WTC11 (cell line): Measurements from ENCODE around the gene RPL12. TPM values are rescaled to one million over a fixed set of nuclear protein-coding genes. Genes with fewer than 3 reads are reported as not detected.

Experiments
- ATAC-seq: fragments of 200-7000 bp; cut with Tn5 transposase; 2 replicates; pipeline ENCODE4 v1.10.0; 2021; ENCODE audit warnings: mild to moderate bottlenecking, moderate library complexity
- CTCF ChIA-PET: fragments of 300-600 bp; sonication (Branson Sonifier 250); formaldehyde crosslinking; loops from one replicate; lab custom pipeline; 2021; ENCODE audit warnings: antibody characterized with exemption; lab: Charles Lee
- POLR2A ChIA-PET: fragments of 350-600 bp; sonication (Branson Sonifier 250); formaldehyde crosslinking; loops from one replicate; lab custom pipeline; 2021; ENCODE audit warnings: antibody characterized with exemption; lab: Charles Lee
- DNase-seq: peaks from one replicate; pipeline ENCODE4 v3.0.0; 2021; ENCODE audit warnings: low spot score
- H3K27ac Mint-ChIP-seq: 2 replicates; pipeline ENCODE4 v1.8.0; 2021; ENCODE audit warnings: mixed read lengths
- H3K27me3 Mint-ChIP-seq: 2 replicates; pipeline ENCODE4 v1.8.0; 2021; ENCODE audit warnings: low read depth, mild to moderate bottlenecking, moderate library complexity, mixed read lengths
- H3K36me3 Mint-ChIP-seq: 2 replicates; pipeline ENCODE4 v1.8.0; 2021; ENCODE audit warnings: mixed read lengths
- H3K4me1 Mint-ChIP-seq: 2 replicates; pipeline ENCODE4 v1.8.0; 2022; ENCODE audit warnings: mixed read lengths
- H3K4me3 Mint-ChIP-seq: 2 replicates; pipeline ENCODE4 v1.8.0; 2021; ENCODE audit warnings: mild to moderate bottlenecking, moderate library complexity, mixed read lengths
- H3K9me3 Mint-ChIP-seq: 2 replicates; pipeline ENCODE4 v1.8.0; 2021; ENCODE audit warnings: mixed read lengths
- CBFB ChIP-seq: sonication (generic); formaldehyde crosslinking; IDR thresholded peaks from 2 replicates; pipeline ENCODE4 v1.8.1; 2022; ENCODE audit warnings: mild to moderate bottlenecking, low read depth, missing genetic modification reagents
- CTCF ChIP-seq: fragments of 200-600 bp; IDR thresholded peaks from 2 replicates; pipeline ENCODE4 v1.8.0; 2022; ENCODE audit warnings: antibody characterized with exemption
- ERG ChIP-seq: fragments of 250-450 bp; sonication (Bioruptor Pico); IDR thresholded peaks from 2 replicates; pipeline ENCODE4 v1.8.0; 2021; ENCODE audit warnings: mild to moderate bottlenecking
- ETV6 ChIP-seq: sonication (generic); formaldehyde crosslinking; IDR thresholded peaks from 2 replicates; pipeline ENCODE4 v1.8.1; 2022; ENCODE audit warnings: mild to moderate bottlenecking, missing genetic modification reagents
- FOXP1 ChIP-seq: sonication (generic); formaldehyde crosslinking; IDR thresholded peaks from 2 replicates; pipeline ENCODE4 v1.8.0; 2022; ENCODE audit warnings: missing genetic modification reagents, mild to moderate bottlenecking, moderate library complexity, borderline replicate concordance
- HMGA2 ChIP-seq: fragments of 250-450 bp; sonication (Bioruptor Pico); IDR thresholded peaks from 2 replicates; pipeline ENCODE4 v1.4.0; 2021; ENCODE audit warnings: mild to moderate bottlenecking, moderate library complexity
- MXD4 ChIP-seq: fragments of 250-450 bp; sonication (Bioruptor Pico); IDR thresholded peaks from 2 replicates; pipeline ENCODE4 v1.8.0; 2021; ENCODE audit warnings: mild to moderate bottlenecking, moderate library complexity, borderline replicate concordance
- NR1H2 ChIP-seq: sonication (generic); formaldehyde crosslinking; IDR thresholded peaks from 2 replicates; pipeline ENCODE4 v1.9.0; 2021; ENCODE audit warnings: mild to moderate bottlenecking, moderate library complexity, missing genetic modification reagents
- OVOL2 ChIP-seq: fragments of 250-450 bp; sonication (Bioruptor Pico); IDR thresholded peaks from 2 replicates; pipeline ENCODE4 v1.9.0; 2021; ENCODE audit warnings: mild to moderate bottlenecking, borderline replicate concordance
- RELA ChIP-seq: sonication (generic); formaldehyde crosslinking; IDR thresholded peaks from 2 replicates; pipeline ENCODE4 v1.8.1; 2022; ENCODE audit warnings: missing genetic modification reagents, mild to moderate bottlenecking, borderline replicate concordance
- STAT6 ChIP-seq: sonication (generic); formaldehyde crosslinking; conservative IDR thresholded peaks from 2 replicates; pipeline ENCODE4 v1.8.1; 2023; ENCODE audit warnings: mild to moderate bottlenecking, low read depth, missing genetic modification reagents, moderate library complexity
- TCF7 ChIP-seq: sonication (generic); formaldehyde crosslinking; IDR thresholded peaks from 2 replicates; pipeline ENCODE4 v1.8.0; 2022; ENCODE audit warnings: mild to moderate bottlenecking, low read depth, missing genetic modification reagents, moderate library complexity
- TEAD1 ChIP-seq: sonication (generic); formaldehyde crosslinking; IDR thresholded peaks from 2 replicates; pipeline ENCODE4 v1.8.0; 2022; ENCODE audit warnings: mild to moderate bottlenecking, missing genetic modification reagents
- ZBTB21 ChIP-seq: sonication (generic); formaldehyde crosslinking; IDR thresholded peaks from 2 replicates; pipeline ENCODE4 v1.8.1; 2023; ENCODE audit warnings: mild to moderate bottlenecking, missing genetic modification reagents, borderline replicate concordance
- ZNF219 ChIP-seq: sonication (generic); formaldehyde crosslinking; IDR thresholded peaks from 2 replicates; pipeline ENCODE4 v1.8.0; 2023; ENCODE audit warnings: missing genetic modification reagents, mild to moderate bottlenecking, borderline replicate concordance
- total RNA-seq: library from RNA; stranded (reverse); gene quantifications from 3 replicates; pipeline ENCODE4 v1.2.3, GENCODE V29; 2021
- TF ChIP-seq, protein P1 (sequence below): fragments of 250-450 bp; sonication (Bioruptor Pico); IDR thresholded peaks from 2 replicates; pipeline ENCODE4 v1.9.0; 2021; ENCODE audit warnings: mild to moderate bottlenecking, borderline replicate concordance
- TF ChIP-seq, protein P2 (sequence below): sonication (generic); formaldehyde crosslinking; IDR thresholded peaks from 2 replicates; pipeline ENCODE4 v1.8.0; 2023; ENCODE audit warnings: missing genetic modification reagents
- TF ChIP-seq, protein P3 (sequence below): sonication (generic); formaldehyde crosslinking; IDR thresholded peaks from 2 replicates; pipeline ENCODE4 v1.8.1; 2022; ENCODE audit warnings: mild to moderate bottlenecking, missing genetic modification reagents, moderate library complexity, borderline replicate concordance
- TF ChIP-seq, protein P4 (sequence below): sonication (generic); formaldehyde crosslinking; IDR thresholded peaks from 2 replicates; pipeline ENCODE4 v1.8.1; 2023; ENCODE audit warnings: mild to moderate bottlenecking, moderate library complexity, missing genetic modification reagents

Gene RPL12
- total RNA-seq, 1 experiment from 2014 or later = 1,902 TPM

GRCh38 chr9:127404631-127405030 lies 46.6 kb downstream of the RPL12 start (continued):
- TF ChIP-seq, protein P1, sequence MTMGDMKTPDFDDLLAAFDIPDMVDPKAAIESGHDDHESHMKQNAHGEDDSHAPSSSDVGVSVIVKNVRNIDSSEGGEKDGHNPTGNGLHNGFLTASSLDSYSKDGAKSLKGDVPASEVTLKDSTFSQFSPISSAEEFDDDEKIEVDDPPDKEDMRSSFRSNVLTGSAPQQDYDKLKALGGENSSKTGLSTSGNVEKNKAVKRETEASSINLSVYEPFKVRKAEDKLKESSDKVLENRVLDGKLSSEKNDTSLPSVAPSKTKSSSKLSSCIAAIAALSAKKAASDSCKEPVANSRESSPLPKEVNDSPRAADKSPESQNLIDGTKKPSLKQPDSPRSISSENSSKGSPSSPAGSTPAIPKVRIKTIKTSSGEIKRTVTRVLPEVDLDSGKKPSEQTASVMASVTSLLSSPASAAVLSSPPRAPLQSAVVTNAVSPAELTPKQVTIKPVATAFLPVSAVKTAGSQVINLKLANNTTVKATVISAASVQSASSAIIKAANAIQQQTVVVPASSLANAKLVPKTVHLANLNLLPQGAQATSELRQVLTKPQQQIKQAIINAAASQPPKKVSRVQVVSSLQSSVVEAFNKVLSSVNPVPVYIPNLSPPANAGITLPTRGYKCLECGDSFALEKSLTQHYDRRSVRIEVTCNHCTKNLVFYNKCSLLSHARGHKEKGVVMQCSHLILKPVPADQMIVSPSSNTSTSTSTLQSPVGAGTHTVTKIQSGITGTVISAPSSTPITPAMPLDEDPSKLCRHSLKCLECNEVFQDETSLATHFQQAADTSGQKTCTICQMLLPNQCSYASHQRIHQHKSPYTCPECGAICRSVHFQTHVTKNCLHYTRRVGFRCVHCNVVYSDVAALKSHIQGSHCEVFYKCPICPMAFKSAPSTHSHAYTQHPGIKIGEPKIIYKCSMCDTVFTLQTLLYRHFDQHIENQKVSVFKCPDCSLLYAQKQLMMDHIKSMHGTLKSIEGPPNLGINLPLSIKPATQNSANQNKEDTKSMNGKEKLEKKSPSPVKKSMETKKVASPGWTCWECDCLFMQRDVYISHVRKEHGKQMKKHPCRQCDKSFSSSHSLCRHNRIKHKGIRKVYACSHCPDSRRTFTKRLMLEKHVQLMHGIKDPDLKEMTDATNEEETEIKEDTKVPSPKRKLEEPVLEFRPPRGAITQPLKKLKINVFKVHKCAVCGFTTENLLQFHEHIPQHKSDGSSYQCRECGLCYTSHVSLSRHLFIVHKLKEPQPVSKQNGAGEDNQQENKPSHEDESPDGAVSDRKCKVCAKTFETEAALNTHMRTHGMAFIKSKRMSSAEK (CRISPR knock-in tag) = no peak
- TF ChIP-seq, protein P2, sequence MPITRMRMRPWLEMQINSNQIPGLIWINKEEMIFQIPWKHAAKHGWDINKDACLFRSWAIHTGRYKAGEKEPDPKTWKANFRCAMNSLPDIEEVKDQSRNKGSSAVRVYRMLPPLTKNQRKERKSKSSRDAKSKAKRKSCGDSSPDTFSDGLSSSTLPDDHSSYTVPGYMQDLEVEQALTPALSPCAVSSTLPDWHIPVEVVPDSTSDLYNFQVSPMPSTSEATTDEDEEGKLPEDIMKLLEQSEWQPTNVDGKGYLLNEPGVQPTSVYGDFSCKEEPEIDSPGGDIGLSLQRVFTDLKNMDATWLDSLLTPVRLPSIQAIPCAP (CRISPR knock-in tag) = no peak
- TF ChIP-seq STAT6 (CRISPR knock-in tag) = no peak
- TF ChIP-seq TEAD1 (CRISPR knock-in tag) = no peak
- no peak for TF ChIP-seq ERG
- TF ChIP-seq, protein P3, sequence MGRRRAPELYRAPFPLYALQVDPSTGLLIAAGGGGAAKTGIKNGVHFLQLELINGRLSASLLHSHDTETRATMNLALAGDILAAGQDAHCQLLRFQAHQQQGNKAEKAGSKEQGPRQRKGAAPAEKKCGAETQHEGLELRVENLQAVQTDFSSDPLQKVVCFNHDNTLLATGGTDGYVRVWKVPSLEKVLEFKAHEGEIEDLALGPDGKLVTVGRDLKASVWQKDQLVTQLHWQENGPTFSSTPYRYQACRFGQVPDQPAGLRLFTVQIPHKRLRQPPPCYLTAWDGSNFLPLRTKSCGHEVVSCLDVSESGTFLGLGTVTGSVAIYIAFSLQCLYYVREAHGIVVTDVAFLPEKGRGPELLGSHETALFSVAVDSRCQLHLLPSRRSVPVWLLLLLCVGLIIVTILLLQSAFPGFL (CRISPR knock-in tag) = no peak
- no peak for TF ChIP-seq NR1H2 (CRISPR knock-in tag)
- no peak for TF ChIP-seq ZNF219 (CRISPR knock-in tag)
- no peak for TF ChIP-seq TCF7 (CRISPR knock-in tag)

DNA sequence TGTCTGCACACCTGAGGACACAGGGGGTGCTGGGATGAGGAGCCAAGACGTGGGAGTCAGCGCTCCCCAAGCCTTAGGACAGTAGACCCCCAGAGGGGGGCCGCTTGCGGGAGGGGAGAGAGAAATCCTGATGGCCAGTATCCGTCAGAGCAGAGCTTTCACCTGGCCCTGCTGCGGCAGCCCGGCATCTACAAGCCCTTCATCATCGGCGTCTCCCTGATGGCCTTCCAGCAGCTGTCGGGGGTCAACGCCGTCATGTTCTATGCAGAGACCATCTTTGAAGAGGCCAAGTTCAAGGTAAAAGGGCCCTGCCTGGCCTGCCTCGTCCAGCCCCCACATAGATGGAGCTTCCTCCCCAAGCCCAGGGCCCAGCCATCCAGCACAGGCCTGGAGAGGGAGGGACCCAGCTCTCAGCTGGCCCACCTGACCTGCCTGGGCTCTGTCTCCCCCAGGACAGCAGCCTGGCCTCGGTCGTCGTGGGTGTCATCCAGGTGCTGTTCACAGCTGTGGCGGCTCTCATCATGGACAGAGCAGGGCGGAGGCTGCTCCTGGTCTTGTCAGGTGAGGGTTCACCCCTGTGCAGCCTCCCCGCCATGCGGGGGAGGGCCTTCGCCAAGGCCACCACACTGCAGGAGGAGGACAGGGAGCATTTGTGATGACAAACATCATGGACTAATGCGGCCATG lies 47.6 kb downstream of the RPL12 start:
- H3K27ac Mint-ChIP-seq = no peak overlapping the region
- TF ChIP-seq HMGA2 (CRISPR knock-in tag) (no peak), ZBTB21 (no peak), ZNF219 (CRISPR knock-in tag) (no peak), OVOL2 (CRISPR knock-in tag) (no peak), FOXP1 (CRISPR knock-in tag) (no peak), NR1H2 (CRISPR knock-in tag) (no peak), CTCF (no peak), RELA (CRISPR knock-in tag) (no peak), MXD4 (CRISPR knock-in tag) (no peak), ETV6 (CRISPR knock-in tag) (no peak), CBFB (CRISPR knock-in tag) (no peak)
- TF ChIP-seq, protein P4, sequence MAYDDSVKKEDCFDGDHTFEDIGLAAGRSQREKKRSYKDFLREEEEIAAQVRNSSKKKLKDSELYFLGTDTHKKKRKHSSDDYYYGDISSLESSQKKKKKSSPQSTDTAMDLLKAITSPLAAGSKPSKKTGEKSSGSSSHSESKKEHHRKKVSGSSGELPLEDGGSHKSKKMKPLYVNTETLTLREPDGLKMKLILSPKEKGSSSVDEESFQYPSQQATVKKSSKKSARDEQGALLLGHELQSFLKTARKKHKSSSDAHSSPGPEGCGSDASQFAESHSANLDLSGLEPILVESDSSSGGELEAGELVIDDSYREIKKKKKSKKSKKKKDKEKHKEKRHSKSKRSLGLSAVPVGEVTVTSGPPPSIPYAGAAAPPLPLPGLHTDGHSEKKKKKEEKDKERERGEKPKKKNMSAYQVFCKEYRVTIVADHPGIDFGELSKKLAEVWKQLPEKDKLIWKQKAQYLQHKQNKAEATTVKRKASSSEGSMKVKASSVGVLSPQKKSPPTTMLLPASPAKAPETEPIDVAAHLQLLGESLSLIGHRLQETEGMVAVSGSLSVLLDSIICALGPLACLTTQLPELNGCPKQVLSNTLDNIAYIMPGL = no peak
- TF ChIP-seq, all 79 proteins: peak for 0
- ATAC-seq = no peak
- Mint-ChIP-seq H3K9me3 (no peaks in the 10 kb centered on the region), H3K36me3 (peaks cover 7% of the 10 kb centered on the region; the same call in 1 of the 2 replicates), H3K27me3 (no peaks in the 10 kb centered on the region), H3K4me3 (no peak overlapping the region), H3K4me1 (peaks cover under 1% of the 10 kb centered on the region; the same call in 1 of the 2 replicates)
- no peak for DNase-seq
- POLR2A ChIA-PET = no interaction called here
- CTCF ChIA-PET = interaction anchor here (1.1 to 2.3 kb wide), 2 partner anchors 14 to 189 kb away, joined by 4 to 9 read pairs; no protein-coding TSS in a partner anchor
